GM19025 (cell line): ENCODE data around the gene TRAPPC10.
"Not testable (repeated sequence)": the region's sequence is repeated elsewhere in the genome, so short reads cannot be mapped to it uniquely, and the experiment has no call there.

Experiments
- ATAC-seq: cut with Tn5 transposase; IDR thresholded peaks from one replicate; pipeline ENCODE4 v1.9.1; 2021; ENCODE audit warnings: mild to moderate bottlenecking, low read depth, moderate library complexity; ENCODE audit not compliant: unreplicated experiment

TRAPPC10 gene

GRCh38 chr21:44084496-44085241 lies 72.6 kb downstream of the TRAPPC10 start:
- ATAC-seq, result no peak

DNA sequence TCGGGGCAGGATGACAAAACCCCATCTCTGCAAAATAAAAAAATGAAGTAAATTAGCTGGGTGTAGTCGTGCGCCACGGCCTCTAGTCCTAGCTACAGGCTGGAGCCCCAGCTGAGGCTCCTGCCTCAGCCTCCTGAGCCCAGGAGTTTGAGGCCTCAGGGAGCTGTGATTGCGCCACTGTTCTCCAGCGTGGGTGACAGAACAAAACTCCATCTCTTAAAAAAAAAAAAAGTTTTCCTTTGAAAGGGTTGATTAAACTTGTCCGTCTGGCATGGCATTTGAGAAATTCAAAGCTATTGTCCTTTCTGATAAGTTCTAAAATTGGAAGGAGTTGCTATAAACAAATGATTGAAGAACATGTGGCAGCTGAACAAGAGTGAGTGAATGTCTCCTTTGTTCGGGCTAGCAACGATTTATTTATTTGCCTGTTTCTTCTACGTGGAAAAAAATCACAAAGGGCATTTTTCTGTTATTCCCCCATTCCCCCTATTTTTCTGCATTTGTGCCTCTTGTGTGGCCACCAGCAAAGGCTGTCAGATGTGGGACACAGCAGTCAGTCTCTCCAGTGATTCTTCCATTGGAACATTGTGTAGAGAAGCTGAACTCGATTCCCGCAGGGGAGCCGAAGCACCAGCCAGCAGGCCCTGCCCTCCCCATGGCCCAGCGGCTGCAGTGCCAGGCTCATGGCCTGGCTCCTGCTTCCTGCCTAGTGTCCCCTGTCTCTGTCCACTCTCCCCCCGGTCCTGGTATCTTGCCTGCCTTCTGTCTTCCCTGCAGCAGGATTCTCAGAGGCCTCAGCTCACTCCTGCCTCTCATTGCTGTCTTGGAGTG lies 73.6 kb downstream of the TRAPPC10 start:
- ATAC-seq, result no peak

DNA sequence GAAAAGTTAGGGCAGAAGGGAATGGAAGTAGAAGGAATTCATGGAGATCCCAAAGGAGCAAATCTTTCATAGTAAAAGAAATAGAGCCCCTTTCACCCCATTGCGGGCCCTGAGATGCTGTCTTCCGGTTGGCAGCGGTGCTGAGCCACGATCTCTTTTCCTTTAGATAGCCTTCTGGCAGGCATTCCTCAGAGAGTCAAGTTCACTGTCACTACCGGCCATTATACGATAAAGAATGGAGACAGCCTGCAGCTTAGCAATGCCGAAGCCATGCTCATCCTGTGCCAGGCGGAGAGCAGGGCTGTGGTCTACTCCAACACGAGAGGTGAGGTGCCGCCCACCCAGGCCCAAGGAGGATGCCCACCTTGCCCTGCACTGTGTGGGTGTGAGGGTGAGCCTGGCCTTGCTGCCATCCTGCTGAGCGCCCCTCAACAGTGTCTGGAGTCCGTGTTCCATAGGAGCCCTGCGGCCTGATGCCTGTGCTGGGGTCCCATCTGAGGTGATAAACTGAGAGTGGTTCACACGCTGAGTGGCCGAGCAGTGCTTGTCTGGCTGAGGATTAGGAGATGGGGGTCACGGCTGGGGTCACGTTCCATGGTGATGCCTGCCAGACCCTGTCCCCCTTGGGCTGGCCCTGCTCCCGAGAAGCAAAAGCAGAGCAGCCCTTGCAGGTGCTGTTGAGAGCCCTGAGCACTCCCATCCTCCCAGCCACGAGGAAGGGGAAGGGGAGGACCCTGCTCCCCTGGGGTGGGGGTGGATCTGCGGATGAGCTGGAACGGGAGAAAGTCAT lies 74.7 kb downstream of the TRAPPC10 start:
- no peak for ATAC-seq

DNA sequence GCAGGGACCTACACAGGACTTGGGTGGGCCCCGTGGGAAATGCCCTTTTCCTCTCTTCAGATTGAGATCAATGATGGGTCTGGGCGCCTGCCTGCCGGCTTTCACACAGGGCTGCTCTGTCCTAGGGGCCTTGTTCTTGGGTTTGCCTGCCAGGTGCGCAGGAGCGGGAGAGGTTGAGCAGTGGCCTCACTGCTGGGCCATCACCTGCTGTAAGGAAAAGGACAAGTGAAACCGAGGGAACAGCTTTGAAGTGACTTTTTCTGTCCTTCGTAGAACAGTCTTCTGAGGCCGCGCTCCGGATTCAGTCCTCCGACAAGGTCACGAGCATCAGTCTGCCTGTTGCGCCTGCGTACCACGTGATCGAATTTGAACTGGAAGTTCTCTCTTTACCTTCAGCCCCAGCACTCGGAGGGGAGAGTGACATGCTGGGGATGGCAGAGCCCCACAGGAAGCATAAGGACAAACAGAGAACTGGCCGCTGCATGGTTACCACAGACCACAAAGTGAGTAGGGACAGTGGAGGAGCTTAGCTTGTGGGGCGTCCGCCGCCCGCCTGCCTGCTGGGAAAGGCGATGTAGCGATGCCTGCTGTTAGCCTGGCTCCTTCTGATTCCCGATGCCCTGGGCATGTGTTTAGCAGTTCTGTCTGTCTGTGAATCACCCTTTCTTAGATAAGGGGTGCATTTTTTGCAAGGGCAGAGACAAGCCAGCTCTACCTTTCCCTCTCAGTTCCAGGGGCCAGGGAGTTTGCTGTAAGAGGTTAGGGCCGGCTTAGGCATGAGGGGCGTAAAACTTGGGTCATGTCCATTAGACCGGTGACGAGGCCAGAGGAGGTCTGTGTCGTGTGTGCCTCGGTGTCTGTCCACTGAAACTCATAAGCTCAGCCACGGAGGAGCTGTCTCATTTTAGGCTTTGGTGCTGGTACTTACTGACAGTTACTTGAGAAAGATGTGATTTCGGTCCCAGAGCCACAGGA lies 75.6 kb downstream of the TRAPPC10 start:
- no peak for ATAC-seq

DNA sequence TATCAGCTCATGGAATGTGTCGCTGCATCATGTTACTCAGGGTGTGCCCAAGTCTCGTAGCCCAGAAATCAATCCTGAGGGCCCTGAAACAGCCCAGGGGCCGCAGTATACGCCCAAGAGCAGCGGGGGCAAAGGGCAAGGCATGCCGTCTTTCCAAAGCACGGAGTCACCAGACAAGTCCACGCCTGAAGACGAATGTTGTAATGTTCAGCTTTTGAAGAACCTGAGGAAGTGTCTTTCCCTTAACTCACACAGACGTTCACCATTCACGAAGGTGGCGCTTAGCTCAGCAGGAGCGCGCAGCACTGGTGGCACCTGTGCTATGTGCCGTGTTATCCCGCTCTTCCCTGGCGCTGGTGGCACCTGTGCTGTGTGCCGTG lies 76.3 kb downstream of the TRAPPC10 start:
- ATAC-seq, result no peak

DNA sequence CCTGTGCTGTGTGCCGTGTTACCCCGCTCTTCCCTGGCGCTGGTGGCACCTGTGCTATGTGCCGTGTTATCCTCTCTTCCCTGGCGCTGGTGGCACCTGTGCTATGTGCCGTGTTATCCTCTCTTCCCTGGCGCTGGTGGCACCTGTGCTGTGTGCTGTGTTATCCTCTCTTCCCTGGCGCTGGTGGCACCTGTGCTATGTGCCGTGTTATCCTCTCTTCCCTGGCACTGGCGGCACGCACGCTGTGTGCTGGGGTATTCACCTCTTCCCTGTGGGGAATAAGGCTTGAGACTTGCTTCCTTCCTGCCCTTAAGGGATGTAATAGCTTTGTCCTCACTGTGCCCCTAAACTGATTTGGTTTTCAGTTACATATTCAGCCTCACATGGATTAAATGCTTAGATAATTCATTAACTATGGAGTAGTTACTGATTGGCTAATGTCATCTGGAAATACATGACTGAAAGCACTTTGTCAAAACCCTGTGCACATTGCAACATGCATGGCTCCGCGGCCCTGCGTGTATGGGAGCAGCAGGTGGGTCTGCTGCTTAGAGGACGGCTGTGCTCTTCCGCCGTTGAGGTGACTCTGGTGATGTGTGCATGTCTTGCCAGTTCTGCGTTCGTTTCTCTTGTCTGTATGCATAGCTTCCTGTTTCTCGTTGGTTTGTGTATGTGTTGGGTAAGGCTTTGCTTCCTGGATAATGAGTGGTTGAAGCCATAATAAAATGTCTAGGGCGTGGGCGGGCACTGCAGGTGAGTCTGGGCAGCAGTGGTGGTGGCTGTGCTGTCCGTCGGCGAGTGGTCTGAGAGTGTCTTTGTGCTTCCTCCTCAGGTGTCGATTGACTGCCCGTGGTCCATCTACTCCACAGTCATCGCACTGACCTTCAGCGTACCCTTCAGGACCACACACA lies 77.1 kb downstream of the TRAPPC10 start:
- no peak for ATAC-seq

DNA sequence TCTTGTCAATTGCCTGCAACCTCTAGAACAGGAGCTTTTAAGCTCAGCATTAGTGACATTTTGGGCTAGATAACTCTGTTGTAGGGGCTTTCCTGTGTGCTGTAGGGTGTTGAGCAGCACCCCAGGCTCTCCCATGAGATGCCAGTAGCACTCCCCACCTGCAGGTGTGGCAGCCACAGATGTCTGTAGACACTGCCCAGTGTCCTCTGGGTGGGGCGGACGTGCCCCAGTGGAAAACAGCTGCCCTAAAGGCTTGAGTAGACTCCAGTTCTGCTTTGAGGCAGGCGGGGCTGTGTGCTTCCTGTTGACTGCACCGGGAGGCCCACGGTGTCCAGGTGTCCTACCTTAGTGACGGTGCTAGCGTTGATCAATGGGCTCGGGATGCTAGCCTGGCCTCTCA lies 78.2 kb downstream of the TRAPPC10 start:
- no peak for ATAC-seq

DNA sequence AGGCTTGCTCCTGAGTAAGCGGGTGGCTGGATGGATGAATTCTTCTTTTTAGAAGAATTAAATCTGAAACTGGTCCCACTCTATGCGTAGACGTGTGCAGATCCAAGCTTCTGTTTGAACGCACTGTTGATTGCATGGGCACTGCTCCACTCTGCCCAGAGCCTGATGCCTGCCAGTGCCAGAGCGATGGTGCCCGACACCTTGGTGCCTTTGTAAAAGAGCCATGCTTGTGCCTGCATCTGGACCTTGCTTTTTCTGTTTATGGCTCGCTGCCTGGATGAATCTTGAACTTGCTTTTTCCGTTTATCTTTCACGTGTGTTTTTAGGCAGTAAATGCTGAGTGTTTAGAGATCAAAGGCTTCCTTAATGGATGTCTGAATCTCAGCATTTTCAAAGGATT lies 80.1 kb downstream of the TRAPPC10 start:
- no peak for ATAC-seq

- ATAC-seq, result no peak
These were observed 81.7 kb downstream of the TRAPPC10 start for GRCh38 chr21:44093761-44094160.

DNA sequence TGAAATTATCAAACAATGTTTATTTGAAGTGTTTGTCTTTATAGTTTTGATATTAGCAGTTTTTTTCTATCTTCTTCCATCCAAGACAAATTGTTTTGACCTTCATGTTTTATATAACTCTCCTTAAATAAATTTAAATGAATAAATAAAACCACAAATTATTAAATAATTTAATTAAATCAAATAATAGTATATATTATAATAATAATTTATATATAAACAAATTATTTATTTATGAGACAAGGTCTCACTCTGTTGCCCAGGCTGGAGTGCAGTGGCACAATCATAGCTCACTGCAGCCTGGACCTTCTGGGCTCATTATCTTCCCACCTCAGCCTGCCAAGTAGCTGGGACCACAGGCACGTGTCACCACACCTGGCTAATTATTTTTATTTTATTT lies 82.7 kb downstream of the TRAPPC10 start:
- ATAC-seq, result no peak

DNA sequence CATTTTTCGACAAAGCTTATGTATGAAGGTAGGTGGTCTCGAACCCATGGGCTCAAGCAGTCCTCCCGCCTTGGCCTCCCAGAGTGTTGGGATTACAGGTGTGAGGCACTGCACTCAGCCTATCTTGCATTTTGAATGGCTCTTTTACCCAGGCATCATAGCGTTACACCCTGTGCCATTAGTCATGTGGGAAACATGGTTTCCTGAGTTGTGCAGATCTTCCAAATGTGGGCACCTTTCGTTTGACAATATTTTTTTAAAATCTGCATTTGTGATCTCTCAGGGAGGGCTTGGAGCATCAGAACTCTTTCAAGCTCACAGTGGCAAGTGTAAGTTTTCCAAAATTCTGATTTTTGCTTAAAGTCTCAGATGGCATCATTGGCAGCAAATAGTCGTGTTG lies 86.4 kb downstream of the TRAPPC10 start:
- ATAC-seq, result not testable (repeated sequence)

DNA sequence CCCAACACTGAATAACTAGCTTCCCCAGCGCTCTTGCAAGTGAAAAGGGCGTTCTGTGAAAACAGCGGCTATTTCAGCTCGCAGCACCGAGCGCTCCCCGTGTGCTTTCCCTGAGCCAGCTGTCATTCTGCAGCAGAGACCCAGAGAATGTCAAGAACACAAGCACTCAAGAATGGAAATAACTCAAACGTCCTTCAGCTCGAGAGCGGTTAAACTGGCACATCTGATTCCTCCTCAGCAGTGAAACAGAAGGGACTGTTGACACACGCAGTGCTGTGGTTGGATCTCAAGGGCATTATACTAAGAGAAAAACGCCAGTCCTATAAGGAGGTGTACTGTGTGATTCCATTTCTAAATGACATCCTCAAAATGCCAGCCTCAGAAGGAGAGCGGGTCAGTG lies 86.9 kb downstream of the TRAPPC10 start:
- not testable (repeated sequence) for ATAC-seq

DNA sequence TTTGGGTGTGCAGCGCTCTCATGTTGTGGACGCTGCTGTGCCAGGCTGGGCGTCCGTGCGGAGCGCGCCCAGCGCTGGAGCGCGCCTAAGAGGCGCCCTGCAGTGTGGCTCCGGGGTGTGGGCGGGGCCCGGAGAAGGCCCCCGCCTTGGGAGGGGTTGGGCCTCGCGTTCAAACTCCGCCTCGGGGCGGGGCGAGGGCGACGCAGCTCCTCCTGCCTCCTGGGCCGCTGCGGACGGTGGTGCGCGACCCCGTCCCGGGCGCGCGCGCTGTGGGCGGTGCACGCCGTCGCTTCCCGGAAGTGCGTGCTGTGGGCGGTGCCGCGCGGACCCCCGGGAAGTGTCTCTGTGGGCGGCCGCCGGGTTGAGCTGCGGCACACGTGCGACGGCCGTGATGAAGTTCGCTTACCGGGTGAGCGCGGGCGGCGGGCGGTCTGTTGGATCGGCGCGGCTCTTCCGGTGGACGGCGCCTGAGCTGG lies 95.0 kb downstream of the TRAPPC10 start, which contains the start of gene PWP2:
Gene PWP2, plus strand, starts transcription at position 374 of the 476 bp plus-strand sequence. Its CDS starts 18 bp downstream, at position 392.
- peak; percentile 79 for ATAC-seq

GRCh38 chr21:44107589-44107988 lies 95.5 kb downstream of the TRAPPC10 start:
- not testable (repeated sequence) for ATAC-seq

- not testable (repeated sequence) for ATAC-seq
These were observed 101.7 kb downstream of the TRAPPC10 start for GRCh38 chr21:44113702-44114371.

DNA sequence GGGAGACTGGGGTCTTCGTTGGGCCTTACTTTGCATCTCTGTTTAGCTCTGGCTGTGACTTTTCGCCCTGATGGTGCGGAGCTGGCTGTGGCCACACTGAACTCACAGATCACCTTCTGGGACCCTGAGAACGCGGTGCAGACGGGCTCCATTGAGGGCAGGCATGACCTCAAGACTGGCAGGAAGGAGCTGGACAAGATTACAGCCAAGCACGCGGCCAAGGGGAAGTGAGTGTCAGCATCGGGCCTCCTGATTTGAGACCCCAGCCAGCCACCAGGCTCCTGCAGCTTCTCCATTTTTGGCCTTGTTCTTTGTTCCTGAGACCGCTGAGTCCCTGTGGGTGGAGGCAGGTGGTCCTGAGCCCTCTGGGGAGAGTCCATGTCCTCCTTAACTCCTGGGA lies 110.0 kb downstream of the TRAPPC10 start:
- ATAC-seq, result not testable (repeated sequence)

- ATAC-seq, result not testable (repeated sequence)
These were observed 115.7 kb downstream of the TRAPPC10 start for GRCh38 chr21:44127827-44128226.

DNA sequence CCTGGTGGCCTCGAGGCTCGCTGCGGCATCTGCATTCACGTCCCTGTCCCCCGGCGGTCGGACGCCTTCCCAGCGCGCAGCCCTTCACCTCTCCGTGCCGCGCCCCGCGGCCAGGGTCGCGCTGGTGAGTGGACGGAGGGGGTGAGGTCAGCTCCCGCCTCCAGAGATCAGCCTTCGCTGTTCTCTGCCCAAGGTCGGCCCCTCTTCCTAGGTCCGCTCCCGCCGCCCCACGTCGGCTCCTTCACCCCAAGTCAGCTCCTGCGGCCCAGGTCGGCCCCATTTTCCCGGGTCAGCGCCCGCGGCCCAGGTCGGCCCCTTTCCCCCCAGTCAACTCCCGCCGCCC lies 121.6 kb downstream of the TRAPPC10 start:
- ATAC-seq, result not testable (repeated sequence)
